ENCODE results near the gene C1QL1. TPM values are rescaled to one million over a fixed set of nuclear protein-coding genes. Genes with fewer than 3 reads are reported as not detected.

C1QL1 gene
- total and polyA plus RNA-seq, 9 of the 15 experiments (the other 6 are each of a cell fraction or from before 2014, with no cell fraction given), result 0.07 to 0.12 (median 0.09) TPM; not detected in 6

- TF ChIP-seq ZNF175 (CRISPR knock-in tag; IDR thresholded peaks at IDR 0.05; ENCODE audit: low read depth) (no peak), STAT6 (CRISPR knock-in tag; IDR thresholded peaks at IDR 0.05) (no peak), ZSCAN32 (CRISPR knock-in tag; IDR thresholded peaks at IDR 0.05) (no peak), JUND (IDR thresholded peaks at IDR 0.05; ENCODE audit: borderline replicate concordance, low read depth, low read length) (no peak), JUND (tag; IDR thresholded peaks at IDR 0.05; ENCODE audit: borderline replicate concordance, low read depth, low read length) (no peak)
These were observed 33.4 kb downstream of the C1QL1 start (continued) for GRCh38 chr17:44934745-44935105.

DNA sequence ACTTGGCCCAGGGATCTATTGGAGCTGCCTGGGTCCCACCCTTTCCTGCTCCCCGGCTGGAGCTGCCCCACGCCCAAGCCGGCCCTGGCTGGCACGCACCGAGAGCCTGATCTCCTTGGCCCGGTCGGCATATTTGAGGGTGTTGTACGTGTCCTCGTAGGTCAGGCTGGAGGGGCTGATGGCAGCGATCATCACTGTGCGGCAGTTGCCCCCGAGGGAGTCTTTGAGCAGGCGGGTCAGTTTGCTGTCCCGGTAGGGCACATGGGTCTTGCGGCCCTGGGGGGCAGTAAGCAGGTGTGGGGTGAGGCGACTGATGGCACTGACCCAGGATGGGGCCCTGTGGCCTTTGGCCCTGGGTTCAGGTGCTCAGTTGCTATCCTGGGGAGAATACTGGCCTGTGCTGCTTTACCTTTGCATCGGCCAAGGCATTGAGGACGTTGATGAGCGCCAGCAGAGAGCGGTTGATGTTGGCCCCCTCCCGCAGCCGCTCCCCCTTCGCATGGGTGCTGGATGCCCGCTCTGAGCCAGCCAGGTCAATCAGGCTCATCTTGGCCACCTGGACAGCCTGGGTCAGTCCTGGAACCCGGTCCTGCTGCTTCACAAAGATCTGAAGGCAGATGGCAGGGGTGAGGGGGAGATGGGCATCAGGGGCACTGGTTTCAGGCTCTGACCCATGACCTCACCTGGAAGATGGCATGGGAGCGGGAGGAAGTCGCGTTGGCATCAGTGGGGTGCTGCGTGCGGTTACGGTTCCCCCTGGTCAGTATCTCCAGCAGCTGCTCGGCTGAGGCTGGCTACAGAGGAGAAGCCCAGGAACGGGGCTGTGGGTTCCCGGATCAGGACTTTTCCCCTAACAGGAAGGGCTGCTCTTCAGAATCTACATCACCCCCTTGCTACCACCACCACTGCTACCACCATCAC lies 34.0 kb downstream of the C1QL1 start:
- DNase-seq (ENCODE audit: extremely low read depth in 1 of 4, low spot score in 3 of 4) (no peak), FAIRE-seq (no peak), ATAC-seq (no peak)
- Histone ChIP-seq H3K4me2 (ENCODE audit: insufficient read depth, low read length) (no peak overlapping the region), H3K4me3 (no peak overlapping the region), H2AFZ (ENCODE audit: low read depth, low read length) (no peak overlapping the region), H3K27ac (ENCODE audit: extremely low read depth, low read depth, low read length) (no peak overlapping the region), H3K9me1 (ENCODE audit: control insufficient read depth, insufficient read depth, low read length) (no peaks in the 10 kb centered on the region), H3K9me3 (replicated peaks; ENCODE audit: control insufficient read depth, insufficient read depth, low read depth, low read length) (no peaks in the 10 kb centered on the region), H3K9ac (ENCODE audit: insufficient read depth in 1 of 2, low read depth in 2 of 2, low read length in 2 of 2) (no peak overlapping the region; a peak in 1 of 4 replicates), H3K79me2 (ENCODE audit: control insufficient read depth, insufficient read depth, low read length) (peaks cover 9% of the 10 kb centered on the region; the same call in 2 of the 3 replicates), H3K4me1 (replicated peaks in 1 of 2; ENCODE audit: control insufficient read depth in 2 of 2, insufficient read depth in 2 of 2, low read length in 2 of 2) (peaks cover 0 to 15% of the 10 kb centered on the region in 2 experiments; a peak in 1 of 5 replicates), H4K20me1 (replicated peaks; ENCODE audit: control insufficient read depth, insufficient read depth, low read length) (peaks cover 5% of the 10 kb centered on the region; the same call in 1 of the 2 replicates), H3K27me3 (ENCODE audit: control insufficient read depth in 2 of 2, insufficient read depth in 2 of 2, low read length in 2 of 2) (no peaks in the 10 kb centered on the region), H3K36me3 (ENCODE audit: control insufficient read depth, insufficient read depth, low read length) (peaks cover 90% of the 10 kb centered on the region)
- POLR2A ChIA-PET, result interaction anchor here (0.8 to 1.6 kb wide), 3 partner anchors 12 to 29 kb away, joined by 3 to 4 read pairs (median 4); no protein-coding TSS in a partner anchor
- CTCF ChIA-PET (ENCODE audit: low intra/inter-chr PET ratio), result no interaction called here
- intact Hi-C loops (cut with micrococcal nuclease) (no loop called here), in situ Hi-C loops (cut with MboI) (no loop called here)
- BruUV-seq (replicated peaks), result no TSS peak
- 95% methylated on average over 20 of the region's 34 CpGs for WGBS (ENCODE audit: insufficient coverage, low coverage, missing lambda C conversion rate)
- TF ChIP-seq ETS2 (tag; IDR thresholded peaks at IDR 0.05; ENCODE audit: borderline replicate concordance, poor library complexity, severe bottlenecking) (no peak), POLR2G (IDR thresholded peaks at IDR 0.05; ENCODE audit: low read depth, low read length) (peak; percentile 60), MYNN (IDR thresholded peaks at IDR 0.05) (no peak), MYNN (CRISPR knock-in tag; IDR thresholded peaks at IDR 0.05) (no peak), RBFOX2 (IDR thresholded peaks at IDR 0.05; ENCODE audit: low read depth, low read length) (peak; percentile 26), HOXB6 (CRISPR knock-in tag; IDR thresholded peaks at IDR 0.05; ENCODE audit: borderline replicate concordance) (no peak), ZNF75A (CRISPR knock-in tag; IDR thresholded peaks at IDR 0.05) (no peak), PHF20 (IDR thresholded peaks at IDR 0.05; ENCODE audit: partially characterized antibody) (no peak), ZNF12 (CRISPR knock-in tag; IDR thresholded peaks at IDR 0.05) (no peak), TBP (optimal IDR thresholded peaks at IDR 0.05; ENCODE audit: low read depth, low read length) (no peak), FOXM1 (IDR thresholded peaks at IDR 0.05; ENCODE audit: low read depth) (no peak), FOXM1 (CRISPR knock-in tag; IDR thresholded peaks at IDR 0.05; ENCODE audit: low read depth) (no peak)
- TF ChIP-seq, protein P1, sequence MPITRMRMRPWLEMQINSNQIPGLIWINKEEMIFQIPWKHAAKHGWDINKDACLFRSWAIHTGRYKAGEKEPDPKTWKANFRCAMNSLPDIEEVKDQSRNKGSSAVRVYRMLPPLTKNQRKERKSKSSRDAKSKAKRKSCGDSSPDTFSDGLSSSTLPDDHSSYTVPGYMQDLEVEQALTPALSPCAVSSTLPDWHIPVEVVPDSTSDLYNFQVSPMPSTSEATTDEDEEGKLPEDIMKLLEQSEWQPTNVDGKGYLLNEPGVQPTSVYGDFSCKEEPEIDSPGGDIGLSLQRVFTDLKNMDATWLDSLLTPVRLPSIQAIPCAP (CRISPR knock-in tag; IDR thresholded peaks at IDR 0.05; ENCODE audit: borderline replicate concordance), result no peak

Measured in K562 (cell line).